ENCODE results near the gene CRISP1. TPM values are rescaled to one million over a fixed set of nuclear protein-coding genes. Genes with fewer than 3 reads are reported as not detected.

CRISP1 gene
- total and polyA plus RNA-seq, 2 of the 8 experiments (the other 6 are each of a cell fraction or from before 2014, with no cell fraction given) = not detected

- H2BK12ac ChIP-seq (ENCODE audit: low read depth, low read length) = no peak overlapping the region
- no peak overlapping the region for H2AK5ac ChIP-seq (ENCODE audit: low read depth, low read length)
- H3K56ac ChIP-seq (replicated peaks; ENCODE audit: insufficient read length, low read depth, low read length) = no peak overlapping the region
- no peaks in the 10 kb centered on the region for H3K79me1 ChIP-seq (ENCODE audit: low read depth, low read length)
- no peak overlapping the region for H3K18ac ChIP-seq (ENCODE audit: extremely low read depth, low read length)
- H3K9me3 ChIP-seq (ENCODE audit: insufficient read depth in 2 of 2, low read depth in 1 of 2, low read length in 1 of 2) = no peaks in the 10 kb centered on the region
- no peak overlapping the region for H3K27ac ChIP-seq (ENCODE audit: low read depth, low read length)
- H4K5ac ChIP-seq (ENCODE audit: insufficient read length, low read depth, low read length) = no peak overlapping the region
- no peak overlapping the region for H3K14ac ChIP-seq (ENCODE audit: insufficient read length)
- FAIRE-seq (no peak), DNase-seq (ENCODE audit: low read depth in 1 of 2, low spot score in 2 of 2) (no peak)
- ChIA-PET CTCF (ENCODE audit: partially characterized antibody) (no interaction called here), POLR2A (ENCODE audit: partially characterized antibody) (no interaction called here)
- no peak overlapping the region for H3K9ac ChIP-seq (replicated peaks in 1 of 4; ENCODE audit: extremely low read depth in 1 of 4, low read depth in 3 of 4, low read length in 3 of 4)
- H3K4me2 ChIP-seq (ENCODE audit: insufficient read depth in 1 of 2, low read depth in 2 of 2, low read length in 2 of 2) = no peak overlapping the region
- no peak overlapping the region for H2BK120ac ChIP-seq (replicated peaks; ENCODE audit: low read depth, low read length)
- no peaks in the 10 kb centered on the region for H3K4me1 ChIP-seq (replicated peaks in 1 of 4; ENCODE audit: control insufficient read depth in 3 of 4, insufficient read depth in 4 of 4, low read length in 3 of 4)
- H4K8ac ChIP-seq (ENCODE audit: extremely low read depth, insufficient read depth, low read length) = no peak overlapping the region
- H2BK15ac ChIP-seq (ENCODE audit: low read length) = no peak overlapping the region
- H4K20me1 ChIP-seq (replicated peaks in 1 of 2; ENCODE audit: control insufficient read depth in 1 of 2, insufficient read depth in 2 of 2, low read length in 2 of 2) = no peaks in the 10 kb centered on the region
- no peak overlapping the region for H3K4ac ChIP-seq (replicated peaks; ENCODE audit: insufficient read length, low read depth, low read length)
- H2BK5ac ChIP-seq (ENCODE audit: low read depth, low read length) = no peak overlapping the region
- H4K91ac ChIP-seq (replicated peaks; ENCODE audit: insufficient read length, low read length) = no peak overlapping the region
- 78% methylated on average over 2 of the region's 2 CpGs; no CpG with 5 or more reads in 1 of the 2 experiments for WGBS, 2 experiments (ENCODE audit: extremely low coverage in 1 of 2, insufficient coverage in 1 of 2, insufficient read length in 1 of 2, insufficient replicate concordance in 2 of 2, low coverage in 1 of 2, low lambda C conversion rate in 2 of 2, missing lambda C conversion rate in 1 of 2)
- H3K23ac ChIP-seq (ENCODE audit: insufficient read length) = no peak overlapping the region
- TF ChIP-seq CREB1 (IDR thresholded peaks at IDR 0.05) = no peak
- no peaks in the 10 kb centered on the region for H3K23me2 ChIP-seq (ENCODE audit: low read depth, low read length)
- H2BK20ac ChIP-seq (ENCODE audit: low read length) = no peak overlapping the region
- H3K27me3 ChIP-seq (replicated peaks in 1 of 4; ENCODE audit: control insufficient read depth in 3 of 4, extremely low read depth in 1 of 4, insufficient read depth in 3 of 4, low read length in 3 of 4) = no peaks in the 10 kb centered on the region
- no peak overlapping the region for H2AFZ ChIP-seq (ENCODE audit: low read length)
- no peaks in the 10 kb centered on the region for H3K36me3 ChIP-seq (ENCODE audit: control insufficient read depth in 2 of 4, insufficient read depth in 4 of 4, low read length in 3 of 4)
- H3K4me3 ChIP-seq (ENCODE audit: extremely low read depth in 1 of 4, insufficient read depth in 2 of 4, low read depth in 3 of 4, low read length in 4 of 4) = no peak overlapping the region
- H3K79me2 ChIP-seq (ENCODE audit: control insufficient read depth in 1 of 2, insufficient read depth in 2 of 2, low read length in 2 of 2) = no peaks in the 10 kb centered on the region
Measured at GRCh38 chr6:49839162-49839561, 27.2 kb downstream of the CRISP1 start.

Measured in H1 (cell line).